Posterior vena cava (tissue), 2 donors: ENCODE data around the gene OR2A2. TPM values are rescaled to one million over a fixed set of nuclear protein-coding genes. Genes with fewer than 3 reads are reported as not detected.

ENCODE experiments used
- DNase-seq: peaks from one replicate; pipeline ENCODE4 v3.0.0-alpha.2; 2020; ENCODE audit warnings: low spot score
- intact Hi-C, 2 donors: fragments of 100-400 bp; cut with DNase I; formaldehyde crosslinking; loops; one replicate each; pipeline versions ENCODE4 v1.14.1 to v1.14.2; 2022 to 2023
- total RNA-seq, 2 donors: library from RNA; stranded (reverse); fragmentation: NEBNext Ultra II Directional; extraction: Animal tissue kit (Norgen Biotek cat#: 25700); gene quantifications; one replicate each; pipeline ENCODE4 v1.2.1, GENCODE V29; 2021
- donor health status: DM: yes; HTN: yes; CAD: no.
- donor health status: DM: yes; HTN: yes; CAD: no.

The OR2A2 gene
- total RNA-seq, 2 donors from 2014 or later, result not detected

GRCh38 chr7:144132262-144132661 lies 22.9 kb downstream of the OR2A2 start:
- DNase-seq, result no peak
- intact Hi-C loops, result no loop called here

DNA sequence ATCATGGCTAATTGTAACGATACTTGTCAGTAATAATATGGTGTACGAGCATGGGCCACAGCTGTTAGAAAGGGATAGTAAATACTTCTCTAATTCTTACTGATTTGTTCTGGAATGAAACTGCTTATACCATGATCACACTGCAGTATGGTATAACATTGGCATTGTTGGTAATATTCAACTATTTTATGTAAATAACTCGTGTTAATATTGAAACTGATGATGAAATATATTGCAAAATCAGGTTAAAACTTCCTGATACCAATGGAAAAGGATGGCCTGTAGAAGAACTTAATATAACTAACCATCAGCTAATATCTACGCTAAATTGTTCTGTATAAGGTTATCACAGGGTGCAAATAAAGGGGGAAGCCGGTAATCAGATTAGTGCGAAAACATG lies 23.9 kb downstream of the OR2A2 start:
- DNase-seq, result no peak
- intact Hi-C loops, result no loop called here

DNA sequence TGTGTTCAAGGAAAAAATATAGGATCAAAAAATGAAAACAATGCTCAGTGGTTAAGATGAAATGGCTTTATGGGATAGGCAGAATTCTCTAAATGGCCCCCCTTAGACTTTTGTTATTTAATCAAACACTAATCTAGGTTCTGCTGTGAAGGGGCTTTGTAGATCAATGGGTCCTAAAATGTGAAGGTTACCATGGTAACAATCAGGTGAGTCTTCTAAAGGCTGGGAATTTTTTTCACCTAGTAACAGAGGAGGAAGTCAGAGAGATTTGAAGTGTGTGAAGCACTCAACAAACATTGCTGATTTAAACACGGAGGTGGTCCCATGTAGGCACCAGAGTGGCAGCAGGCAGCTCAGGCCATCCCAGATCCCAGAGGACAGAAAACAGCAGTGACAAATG lies 24.7 kb downstream of the OR2A2 start:
- intact Hi-C loops, result no loop called here
- no peak for DNase-seq

- DNase-seq, result no peak
- intact Hi-C loops, result no loop called here
Observed at GRCh38 chr7:144137501-144137900, 28.1 kb downstream of the OR2A2 start.

DNA sequence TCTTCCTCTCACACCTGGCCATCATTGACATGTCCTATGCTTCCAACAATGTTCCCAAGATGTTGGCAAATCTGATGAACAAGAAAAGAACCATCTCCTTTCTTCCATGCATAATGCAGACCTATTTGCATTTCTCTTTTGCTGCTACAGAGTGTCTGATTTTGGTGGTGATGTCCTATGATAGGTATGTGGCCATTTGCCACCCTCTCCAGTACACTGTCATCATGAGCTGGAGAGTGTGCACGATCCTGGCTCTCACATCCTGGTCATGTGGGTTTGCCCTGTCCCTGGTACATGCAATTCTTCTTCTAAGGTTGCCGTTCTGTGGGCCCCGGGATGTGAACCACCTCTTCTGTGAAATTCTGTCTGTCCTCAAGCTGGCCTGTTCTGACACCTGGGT lies 32.8 kb downstream of the OR2A2 start:
- intact Hi-C loops, result no loop called here
- no peak for DNase-seq

GRCh38 chr7:144144426-144144825 lies 35.0 kb downstream of the OR2A2 start:
- no peak for DNase-seq
- intact Hi-C loops, result no loop called here

DNA sequence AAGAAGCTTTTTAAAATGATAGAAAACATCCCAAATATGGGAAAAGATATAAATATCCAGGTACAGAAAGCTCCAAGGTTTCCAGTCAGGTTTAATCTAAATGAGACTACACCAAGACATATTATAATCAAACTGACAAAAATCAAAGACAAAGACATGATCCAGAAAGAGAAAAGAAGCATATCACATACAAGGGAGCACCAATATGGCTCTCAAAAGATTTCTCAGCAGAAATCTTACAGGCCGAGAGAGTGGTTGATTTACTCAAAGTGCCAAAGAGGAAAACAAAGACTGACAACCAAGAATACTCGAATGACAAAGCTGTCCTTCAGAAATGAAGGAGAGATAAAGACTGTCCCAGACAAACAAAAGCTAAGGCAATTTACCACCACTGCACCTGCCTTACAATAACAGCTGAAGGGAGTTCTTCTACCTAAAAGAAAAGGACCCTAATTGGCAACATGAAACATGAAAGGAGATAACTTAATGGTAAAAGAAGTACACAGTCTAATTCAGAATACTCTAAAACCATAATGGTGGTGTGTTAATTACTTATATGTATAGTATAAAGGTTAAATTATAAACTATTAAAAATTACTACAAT lies 38.9 kb downstream of the OR2A2 start:
- no peak for DNase-seq
- intact Hi-C loops, result no loop called here

GRCh38 chr7:144158861-144159260 lies 49.5 kb downstream of the OR2A2 start:
- intact Hi-C loops, result no loop called here
- DNase-seq, result no peak

Other genes starting within 250 kb of the OR2A2 start
- 10 to 100 TPM; 33.9 to 36.1 TPM for gene TCAF1, start 207.4 kb upstream of the OR2A2 start, total RNA-seq
- not detected for gene OR2F2, start 174.3 kb upstream of the OR2A2 start, total RNA-seq
- not detected for gene OR2F1, start 154.7 kb upstream of the OR2A2 start, total RNA-seq
- not detected for gene OR6B1, start 109.3 kb upstream of the OR2A2 start, total RNA-seq
- gene OR2A5, start 60.6 kb upstream of the OR2A2 start, total RNA-seq, result not detected
- not detected for gene OR2A25, start 39.8 kb upstream of the OR2A2 start, total RNA-seq
- gene OR2A12, start 23.3 kb upstream of the OR2A2 start, total RNA-seq, result not detected
- not detected for gene OR2A14, start 13.6 kb downstream of the OR2A2 start, total RNA-seq
- under 1 TPM; 0.29 to 0.88 TPM for gene CTAGE4, start 73.9 kb downstream of the OR2A2 start, total RNA-seq
- gene ARHGEF35, start 86.2 kb downstream of the OR2A2 start, total RNA-seq, result 1 to 10 TPM; 5.4 to 7.7 TPM
- under 1 TPM in 1 of 2 donors, not detected in 1; 0.14 TPM for gene OR2A42, start 130.0 kb downstream of the OR2A2 start, total RNA-seq
- 1 to 10 TPM; 1.4 to 1.9 TPM for gene OR2A7, start 155.2 kb downstream of the OR2A2 start, total RNA-seq
- 1 to 10 TPM in 1 of 2 donors, under 1 TPM in 1; 0.60 to 1.5 TPM for gene CTAGE8, start 159.7 kb downstream of the OR2A2 start, total RNA-seq
- not detected for gene OR2A1, start 202.8 kb downstream of the OR2A2 start, total RNA-seq
- gene ARHGEF5, start 245.8 kb downstream of the OR2A2 start, total RNA-seq, result 1 to 10 TPM; 8.8 to 9.7 TPM